HEK293 (cell line): ENCODE data around the gene MTCH2.
A peak's percentile ranks its signal among the peaks of the same experiment; 100 is the strongest.

Experiments used
- GLI2 ChIP-seq: fragments of 450-650 bp; formaldehyde crosslinking; IDR thresholded peaks from 2 replicates; pipeline ENCODE4; 2017; ENCODE audit warnings: missing biosample characterization, missing genetic modification characterization, low read depth, borderline replicate concordance
- GLIS2 ChIP-seq: fragments of 450-650 bp; formaldehyde crosslinking; IDR thresholded peaks from 2 replicates; pipeline ENCODE4 v1.5.1; 2016; ENCODE audit warnings: missing biosample characterization, missing genetic modification characterization
- KLF16 ChIP-seq: fragments of 450-650 bp; formaldehyde crosslinking; IDR thresholded peaks from 2 replicates; pipeline ENCODE4 v1.5.1; 2017; ENCODE audit warnings: missing biosample characterization, missing genetic modification characterization
- PRDM4 ChIP-seq: fragments of 450-650 bp; formaldehyde crosslinking; IDR thresholded peaks from 2 replicates; pipeline ENCODE4 v1.5.1; 2017; ENCODE audit warnings: missing biosample characterization, missing genetic modification characterization
- SP3 ChIP-seq: fragments of 450-650 bp; formaldehyde crosslinking; IDR thresholded peaks from 2 replicates; pipeline ENCODE4 v1.5.1; 2016; ENCODE audit warnings: missing biosample characterization, missing genetic modification characterization
- SP7 ChIP-seq: fragments of 450-650 bp; formaldehyde crosslinking; IDR thresholded peaks from 2 replicates; pipeline ENCODE4 v1.5.1; 2016; ENCODE audit warnings: missing biosample characterization, missing genetic modification characterization
- YY2 ChIP-seq: fragments of 450-650 bp; formaldehyde crosslinking; IDR thresholded peaks from 2 replicates; pipeline ENCODE4 v1.5.1; 2016; ENCODE audit warnings: missing biosample characterization, missing genetic modification characterization
- ZBTB11 ChIP-seq: fragments of 450-650 bp; formaldehyde crosslinking; conservative IDR thresholded peaks from 2 replicates; pipeline ENCODE4 v1.5.1; 2016; ENCODE audit warnings: low read depth, missing biosample characterization, missing genetic modification characterization
- ZBTB44 ChIP-seq: fragments of 450-650 bp; IDR thresholded peaks from 2 replicates; pipeline ENCODE4 v1.5.1; 2018; ENCODE audit warnings: missing biosample characterization, mild to moderate bottlenecking, missing genetic modification characterization
- ZBTB49 ChIP-seq: fragments of 450-650 bp; formaldehyde crosslinking; IDR thresholded peaks from 2 replicates; pipeline ENCODE4 v1.5.1; 2016; ENCODE audit warnings: missing biosample characterization, missing genetic modification characterization, low read depth
- ZNF146 ChIP-seq: fragments of 450-650 bp; formaldehyde crosslinking; IDR thresholded peaks from 2 replicates; pipeline ENCODE4 v1.5.1; 2016; ENCODE audit warnings: missing biosample characterization, missing genetic modification characterization
- ZNF155 ChIP-seq: fragments of 450-650 bp; formaldehyde crosslinking; IDR thresholded peaks from 2 replicates; pipeline ENCODE4 v1.5.1; 2016; ENCODE audit warnings: missing biosample characterization, missing genetic modification characterization
- ZNF18 ChIP-seq: fragments of 450-650 bp; formaldehyde crosslinking; IDR thresholded peaks from 2 replicates; pipeline ENCODE4 v1.5.1; 2016; ENCODE audit warnings: missing biosample characterization, missing genetic modification characterization
- ZNF23 ChIP-seq: fragments of 450-650 bp; formaldehyde crosslinking; IDR thresholded peaks from 2 replicates; pipeline ENCODE4 v1.5.1; 2016; ENCODE audit warnings: missing biosample characterization, missing genetic modification characterization, borderline replicate concordance
- ZNF302 ChIP-seq: fragments of 450-650 bp; formaldehyde crosslinking; IDR thresholded peaks from 2 replicates; pipeline ENCODE4 v1.5.1; 2016; ENCODE audit warnings: missing biosample characterization, missing genetic modification characterization, low read depth
- ZNF366 ChIP-seq: fragments of 450-650 bp; formaldehyde crosslinking; conservative IDR thresholded peaks from 2 replicates; pipeline ENCODE4 v1.5.1; 2016; ENCODE audit warnings: missing biosample characterization, missing genetic modification characterization
- ZNF404 ChIP-seq: fragments of 450-650 bp; formaldehyde crosslinking; IDR thresholded peaks from 2 replicates; pipeline ENCODE4 v1.5.1; 2017; ENCODE audit warnings: missing biosample characterization, missing genetic modification characterization
- ZNF423 ChIP-seq: fragments of 450-650 bp; formaldehyde crosslinking; IDR thresholded peaks from 2 replicates; pipeline ENCODE4 v1.5.1; 2016; ENCODE audit warnings: missing biosample characterization, missing genetic modification characterization
- ZNF501 ChIP-seq: fragments of 450-650 bp; formaldehyde crosslinking; IDR thresholded peaks from 2 replicates; pipeline ENCODE4 v1.5.1; 2016; ENCODE audit warnings: missing biosample characterization, missing genetic modification characterization
- ZNF514 ChIP-seq: fragments of 450-650 bp; formaldehyde crosslinking; IDR thresholded peaks from 2 replicates; pipeline ENCODE4 v1.5.1; 2016; ENCODE audit warnings: missing biosample characterization, missing genetic modification characterization
- ZNF560 ChIP-seq: fragments of 450-650 bp; formaldehyde crosslinking; IDR thresholded peaks from 2 replicates; pipeline ENCODE4 v1.5.1; 2017; ENCODE audit warnings: missing biosample characterization, missing genetic modification characterization, borderline replicate concordance
- ZNF654 ChIP-seq: fragments of 450-650 bp; formaldehyde crosslinking; IDR thresholded peaks from 2 replicates; pipeline ENCODE4 v1.5.1; 2016; ENCODE audit warnings: low read depth, missing biosample characterization, missing genetic modification characterization
- ZNF660 ChIP-seq: fragments of 450-650 bp; IDR thresholded peaks from 2 replicates; pipeline ENCODE4 v1.5.1; 2018; ENCODE audit warnings: missing biosample characterization, mild to moderate bottlenecking, missing genetic modification characterization
- ZNF692 ChIP-seq: fragments of 450-650 bp; formaldehyde crosslinking; IDR thresholded peaks from 2 replicates; pipeline ENCODE4 v1.5.1; 2016; ENCODE audit warnings: missing biosample characterization, missing genetic modification characterization
- ZNF76 ChIP-seq: fragments of 450-650 bp; formaldehyde crosslinking; IDR thresholded peaks from 2 replicates; pipeline ENCODE4; 2016; ENCODE audit warnings: low read depth, missing biosample characterization, missing genetic modification characterization, borderline replicate concordance
- ZSCAN23 ChIP-seq: fragments of 450-650 bp; formaldehyde crosslinking; IDR thresholded peaks from 2 replicates; pipeline ENCODE4 v1.5.1; 2016; ENCODE audit warnings: missing biosample characterization, missing genetic modification characterization

MTCH2 gene

GRCh38 chr11:47642099-47642855 is at the start of gene MTCH2 (continued):
- TF ChIP-seq GLI2 (tag by site-specific recombination) (no peak), ZNF302 (tag by site-specific recombination) (no peak), ZNF660 (peak; percentile 23; the same call in 1 of the 2 replicates), GLIS2 (tag by site-specific recombination) (peak; percentile 62), ZNF423 (tag by site-specific recombination) (peak; percentile 75; the same call in 1 of the 2 replicates), KLF16 (peak; percentile 66; the same call in 1 of the 2 replicates), ZNF23 (no peak), ZNF560 (no peak), ZNF404 (tag by site-specific recombination) (no peak), ZNF654 (tag by site-specific recombination) (no peak), ZNF501 (peak; percentile 91), ZBTB44 (tag by site-specific recombination) (no peak), ZSCAN23 (peak; percentile 71; the same call in 1 of the 2 replicates), SP3 (tag by site-specific recombination) (peak; percentile 61), PRDM4 (tag by site-specific recombination) (peak; percentile 98), ZNF18 (tag by site-specific recombination) (no peak), YY2 (tag by site-specific recombination) (peak; percentile 88), ZNF76 (tag by site-specific recombination) (peak; percentile 80), ZNF366 (tag by site-specific recombination) (no peak), ZNF692 (tag by site-specific recombination) (peak; percentile 73; the same call in 1 of the 2 replicates), ZNF146 (tag by site-specific recombination) (0 out of 2 replicates have a peak, but pooled peaks have one; percentile 37), ZBTB11 (peak; percentile 37; the same call in 1 of the 2 replicates), ZNF155 (tag by site-specific recombination) (no peak), ZNF514 (tag by site-specific recombination) (no peak), ZBTB49 (tag by site-specific recombination) (no peak), SP7 (tag by site-specific recombination) (peak; percentile 63)
